Measurements from ENCODE around the gene DIRAS1.

DNA sequence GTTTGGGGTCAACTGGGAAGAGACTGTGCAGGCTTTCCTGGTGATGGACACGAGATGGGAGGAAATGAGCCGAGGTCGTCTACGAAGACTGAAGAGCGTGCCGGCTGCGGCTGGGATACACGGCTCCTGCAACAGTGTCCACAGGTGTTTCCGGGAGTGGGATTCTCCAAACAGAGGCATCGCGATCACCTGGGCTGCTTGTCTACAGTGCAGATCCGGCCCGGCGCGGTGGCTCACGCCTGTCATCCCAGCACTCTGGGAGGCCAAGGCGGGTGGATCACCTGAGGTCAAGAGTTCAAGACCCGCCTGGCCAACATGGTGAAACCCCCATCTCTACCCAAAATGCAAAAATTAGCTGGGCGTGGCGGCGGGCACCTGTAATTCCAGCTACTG is 30.3 kb upstream of the DIRAS1 start:
- TF ChIP-seq, protein P1, sequence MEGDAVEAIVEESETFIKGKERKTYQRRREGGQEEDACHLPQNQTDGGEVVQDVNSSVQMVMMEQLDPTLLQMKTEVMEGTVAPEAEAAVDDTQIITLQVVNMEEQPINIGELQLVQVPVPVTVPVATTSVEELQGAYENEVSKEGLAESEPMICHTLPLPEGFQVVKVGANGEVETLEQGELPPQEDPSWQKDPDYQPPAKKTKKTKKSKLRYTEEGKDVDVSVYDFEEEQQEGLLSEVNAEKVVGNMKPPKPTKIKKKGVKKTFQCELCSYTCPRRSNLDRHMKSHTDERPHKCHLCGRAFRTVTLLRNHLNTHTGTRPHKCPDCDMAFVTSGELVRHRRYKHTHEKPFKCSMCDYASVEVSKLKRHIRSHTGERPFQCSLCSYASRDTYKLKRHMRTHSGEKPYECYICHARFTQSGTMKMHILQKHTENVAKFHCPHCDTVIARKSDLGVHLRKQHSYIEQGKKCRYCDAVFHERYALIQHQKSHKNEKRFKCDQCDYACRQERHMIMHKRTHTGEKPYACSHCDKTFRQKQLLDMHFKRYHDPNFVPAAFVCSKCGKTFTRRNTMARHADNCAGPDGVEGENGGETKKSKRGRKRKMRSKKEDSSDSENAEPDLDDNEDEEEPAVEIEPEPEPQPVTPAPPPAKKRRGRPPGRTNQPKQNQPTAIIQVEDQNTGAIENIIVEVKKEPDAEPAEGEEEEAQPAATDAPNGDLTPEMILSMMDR (IDR thresholded peaks at IDR 0.05), result no peak
- TF ChIP-seq POLR2A (IDR thresholded peaks at IDR 0.05) (no peak), POLR2AphosphoS5 (IDR thresholded peaks at IDR 0.05) (no peak)

All from prostate gland (tissue), 2 donors.